ENCODE results near the gene KIF26B.

KIF26B gene

GRCh38 chr1:245310571-245311531, 156.1 kb downstream of the KIF26B start:
- Histone ChIP-seq H3K4me2 (ENCODE audit: low read depth, low read length) (peak overlapping the region; percentile 35; the same call in 1 of the 2 replicates), H3K4me1 (ENCODE audit: low read length) (no peaks in the 10 kb centered on the region), H3K36me3 (replicated peaks; ENCODE audit: insufficient read depth, low read length) (no peaks in the 10 kb centered on the region), H3K4me3 (ENCODE audit: low read length) (peak overlapping the region; percentile 25; the same call in 1 of the 2 replicates), H2AFZ (ENCODE audit: low read length) (peak overlapping the region; percentile 40), H3K79me2 (ENCODE audit: low read length) (no peaks in the 10 kb centered on the region), H3K9ac (ENCODE audit: low read length) (no peak overlapping the region), H4K20me1 (ENCODE audit: insufficient read depth, low read length) (no peaks in the 10 kb centered on the region), H3K9me3 (replicated peaks; ENCODE audit: insufficient read depth, low read length) (no peaks in the 10 kb centered on the region), H3F3A (ENCODE audit: insufficient read depth, low read length) (no peaks in the 10 kb centered on the region), H3K27me3 (replicated peaks; ENCODE audit: insufficient read depth, low read length) (no peaks in the 10 kb centered on the region), H3K27ac (ENCODE audit: low read length) (no peak overlapping the region), H3K9me2 (replicated peaks; ENCODE audit: insufficient read depth, low read length) (no peaks in the 10 kb centered on the region)
- no peak for DNase-seq
- TF ChIP-seq EZH2phosphoT487 (IDR thresholded peaks at IDR 0.05; ENCODE audit: low read length): no peak
- no peak for TF ChIP-seq EZH2 (optimal IDR thresholded peaks at IDR 0.05; ENCODE audit: low read depth, low read length)
- TF ChIP-seq CTCF (IDR thresholded peaks at IDR 0.05; ENCODE audit: low read length): no peak

GRCh38 chr1:245311887-245312536, 157.2 kb downstream of the KIF26B start:
- no peaks in the 10 kb centered on the region for H3K27me3 ChIP-seq (replicated peaks; ENCODE audit: insufficient read depth, low read length)
- no peak overlapping the region for H3K9ac ChIP-seq (ENCODE audit: low read length)
- no peaks in the 10 kb centered on the region for H3K36me3 ChIP-seq (replicated peaks; ENCODE audit: insufficient read depth, low read length)

GRCh38 chr1:245313576-245313975, 158.8 kb downstream of the KIF26B start:
- H3K9me3 ChIP-seq (replicated peaks; ENCODE audit: insufficient read depth, low read length): no peaks in the 10 kb centered on the region
- H3K27me3 ChIP-seq (replicated peaks; ENCODE audit: insufficient read depth, low read length): no peaks in the 10 kb centered on the region
- no peaks in the 10 kb centered on the region for H3K9me2 ChIP-seq (replicated peaks; ENCODE audit: insufficient read depth, low read length)
- no peaks in the 10 kb centered on the region for H3F3A ChIP-seq (ENCODE audit: insufficient read depth, low read length)
- no peaks in the 10 kb centered on the region for H3K36me3 ChIP-seq (replicated peaks; ENCODE audit: insufficient read depth, low read length)
- no peak overlapping the region for H3K9ac ChIP-seq (ENCODE audit: low read length)
- no peak overlapping the region for H3K4me2 ChIP-seq (ENCODE audit: low read depth, low read length)
- no peaks in the 10 kb centered on the region for H3K4me1 ChIP-seq (ENCODE audit: low read length)
- DNase-seq: no peak
- H4K20me1 ChIP-seq (ENCODE audit: insufficient read depth, low read length): no peaks in the 10 kb centered on the region
- H3K27ac ChIP-seq (ENCODE audit: low read length): no peak overlapping the region
- no peak for TF ChIP-seq EZH2 (optimal IDR thresholded peaks at IDR 0.05; ENCODE audit: low read depth, low read length)
- no peak for TF ChIP-seq EZH2phosphoT487 (IDR thresholded peaks at IDR 0.05; ENCODE audit: low read length)
- no peak for TF ChIP-seq CTCF (IDR thresholded peaks at IDR 0.05; ENCODE audit: low read length)
- H3K79me2 ChIP-seq (ENCODE audit: low read length): no peaks in the 10 kb centered on the region
- no peak overlapping the region for H2AFZ ChIP-seq (ENCODE audit: low read length)
- no peak overlapping the region for H3K4me3 ChIP-seq (ENCODE audit: low read length)

More at GRCh38 chr1:245311887-245312536, 157.2 kb downstream of the KIF26B start:
- Histone ChIP-seq H3K4me3 (ENCODE audit: low read length) (no peak overlapping the region), H3F3A (ENCODE audit: insufficient read depth, low read length) (no peaks in the 10 kb centered on the region), H4K20me1 (ENCODE audit: insufficient read depth, low read length) (no peaks in the 10 kb centered on the region), H3K9me3 (replicated peaks; ENCODE audit: insufficient read depth, low read length) (no peaks in the 10 kb centered on the region), H2AFZ (ENCODE audit: low read length) (no peak overlapping the region), H3K4me2 (ENCODE audit: low read depth, low read length) (no peak overlapping the region), H3K27ac (ENCODE audit: low read length) (no peak overlapping the region), H3K4me1 (ENCODE audit: low read length) (no peaks in the 10 kb centered on the region), H3K9me2 (replicated peaks; ENCODE audit: insufficient read depth, low read length) (no peaks in the 10 kb centered on the region), H3K79me2 (ENCODE audit: low read length) (no peaks in the 10 kb centered on the region)
- no peak for DNase-seq
- TF ChIP-seq CTCF (IDR thresholded peaks at IDR 0.05; ENCODE audit: low read length) (no peak), EZH2phosphoT487 (IDR thresholded peaks at IDR 0.05; ENCODE audit: low read length) (no peak), EZH2 (optimal IDR thresholded peaks at IDR 0.05; ENCODE audit: low read depth, low read length) (no peak)

All from MM.1S (cell line).